HK-2 (cell line): ENCODE measurements around the gene RBKS.
"Not testable (repeated sequence)": the region's sequence is repeated elsewhere in the genome, so short reads cannot be mapped to it uniquely, and the experiment has no call there.

Experiments used
- DNase-seq: peaks from one replicate; pipeline ENCODE4 v3.0.0-alpha.2; 2018; ENCODE audit not compliant: unreplicated experiment

Gene RBKS

GRCh38 chr2:27798948-27799645 is 91.1 kb downstream of the RBKS start:
- peak; percentile 91 for DNase-seq

- DNase-seq: peak; percentile 23
Observed at GRCh38 chr2:27798486-27798885, 91.7 kb downstream of the RBKS start.

- no peak for DNase-seq
Observed at GRCh38 chr2:27797841-27798240, 92.3 kb downstream of the RBKS start.

GRCh38 chr2:27796791-27797765 is 93.1 kb downstream of the RBKS start:
- no peak for DNase-seq

GRCh38 chr2:27795868-27796277 is 94.3 kb downstream of the RBKS start:
- DNase-seq: no peak

GRCh38 chr2:27795093-27795834 is 94.9 kb downstream of the RBKS start:
- DNase-seq: no peak

- no peak for DNase-seq
Observed at GRCh38 chr2:27792759-27793158, 97.4 kb downstream of the RBKS start.

GRCh38 chr2:27790796-27791195 is 99.4 kb downstream of the RBKS start:
- DNase-seq: no peak

- DNase-seq: no peak
Observed at GRCh38 chr2:27782701-27783100, 107.5 kb downstream of the RBKS start.

- no peak for DNase-seq
Observed at GRCh38 chr2:27781496-27781895, 108.7 kb downstream of the RBKS start.

- no peak for DNase-seq
Observed at GRCh38 chr2:27779417-27780055, 110.7 kb downstream of the RBKS start.

GRCh38 chr2:27776696-27777095 is 113.5 kb downstream of the RBKS start:
- no peak for DNase-seq

GRCh38 chr2:27776097-27776496 is 114.1 kb downstream of the RBKS start:
- DNase-seq: no peak

GRCh38 chr2:27773959-27774358 is 116.2 kb downstream of the RBKS start:
- DNase-seq: no peak

GRCh38 chr2:27772804-27773203 is 117.4 kb downstream of the RBKS start:
- no peak for DNase-seq

GRCh38 chr2:27771548-27772335 is 118.4 kb downstream of the RBKS start, which contains the start of gene MRPL33:
MRPL33 (plus strand) TSS chr2:27771719; CDS start chr2:27771778, 59 bp downstream.
- DNase-seq: peak; percentile 95

GRCh38 chr2:27771202-27771547 is 119.0 kb downstream of the RBKS start:
- no peak for DNase-seq

- DNase-seq: no peak
Observed at GRCh38 chr2:27766287-27766661, 123.9 kb downstream of the RBKS start.

- no peak for DNase-seq
Observed at GRCh38 chr2:27765621-27766286, 124.4 kb downstream of the RBKS start.

GRCh38 chr2:27764526-27764925 is 125.7 kb downstream of the RBKS start:
- DNase-seq: not testable (repeated sequence)
